ENCODE results near the gene LCP1. TPM values are rescaled to one million over a fixed set of nuclear protein-coding genes. Genes with fewer than 3 reads are reported as not detected.
A peak's percentile ranks its signal among the peaks of the same experiment; 100 is the strongest.

Gene LCP1
- total RNA-seq, 1 experiment from 2014 or later: not detected

- no peak for DNase-seq (ENCODE audit: low spot score)
- in situ Hi-C loops (cut with HindIII; ENCODE audit: low sequenced_read_pairs): no loop called here
These were observed 1.3 kb upstream of the LCP1 start for GRCh38 chr13:46183018-46183946.

- in situ Hi-C loops (cut with HindIII; ENCODE audit: low sequenced_read_pairs): no loop called here
- no peak for DNase-seq (ENCODE audit: low spot score)
These were observed 507 bp upstream of the LCP1 start for GRCh38 chr13:46182491-46182877.

DNA sequence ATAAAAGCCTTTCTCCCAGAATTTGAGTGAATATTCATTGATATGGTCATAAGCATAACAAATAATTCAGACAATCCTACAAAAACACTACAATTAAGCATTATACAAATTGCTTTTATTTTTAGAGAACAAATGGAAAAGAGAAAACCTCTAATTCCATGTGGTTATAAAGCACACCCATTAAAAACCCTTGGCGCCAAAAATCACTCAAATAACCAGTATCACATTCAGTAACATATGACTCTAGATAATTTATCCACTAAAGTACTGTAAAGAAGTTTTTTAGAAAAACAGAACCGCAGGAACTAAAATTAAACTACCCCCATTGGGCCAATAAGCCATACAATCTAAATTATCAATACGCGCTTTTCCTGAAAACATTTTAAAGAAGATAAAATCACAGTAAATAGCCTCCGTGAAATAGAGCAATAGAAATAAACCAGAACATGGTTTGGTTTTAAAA is 569 bp downstream of the LCP1 start:
- no peak for DNase-seq (ENCODE audit: low spot score)
- in situ Hi-C loops (cut with HindIII; ENCODE audit: low sequenced_read_pairs): no loop called here

DNA sequence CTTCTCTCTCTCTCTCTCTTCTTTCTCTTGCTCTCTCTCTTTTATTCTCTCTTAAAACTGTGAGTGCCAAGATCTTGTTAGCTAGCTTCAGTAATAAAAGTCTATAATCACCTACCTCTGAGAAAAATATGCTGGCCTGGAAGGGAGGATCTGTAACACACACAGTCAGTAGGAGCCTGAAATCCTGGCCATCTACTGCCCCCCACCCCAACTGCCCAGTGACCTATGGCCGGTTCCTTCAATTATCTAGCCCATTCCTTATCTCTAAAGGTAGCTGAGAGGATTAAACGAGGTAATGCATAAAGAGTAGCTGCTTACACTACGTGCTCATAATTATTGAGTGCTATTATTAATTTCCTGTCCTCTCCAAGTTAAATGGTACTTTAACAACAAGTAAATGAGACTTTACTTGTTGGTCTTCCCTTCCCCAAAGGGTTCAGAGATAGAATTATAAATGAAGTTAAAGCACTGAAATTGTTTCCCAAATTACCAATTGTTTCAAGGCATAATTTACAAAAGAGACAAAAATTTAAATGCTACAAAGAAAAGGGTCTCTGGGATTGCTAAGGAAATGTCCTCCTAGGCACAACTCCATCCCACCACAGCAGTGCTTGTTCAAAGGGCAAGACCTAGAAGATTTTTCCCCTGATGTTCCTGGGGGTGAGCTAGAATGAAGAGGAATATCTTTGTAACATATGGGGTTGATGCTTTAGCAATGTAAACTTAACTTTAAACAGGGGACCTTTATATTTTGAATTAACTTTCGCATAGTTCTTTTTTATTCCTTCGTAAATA is 1.8 kb downstream of the LCP1 start:
- DNase-seq (ENCODE audit: low spot score): no peak
- in situ Hi-C loops (cut with HindIII; ENCODE audit: low sequenced_read_pairs): no loop called here

DNA sequence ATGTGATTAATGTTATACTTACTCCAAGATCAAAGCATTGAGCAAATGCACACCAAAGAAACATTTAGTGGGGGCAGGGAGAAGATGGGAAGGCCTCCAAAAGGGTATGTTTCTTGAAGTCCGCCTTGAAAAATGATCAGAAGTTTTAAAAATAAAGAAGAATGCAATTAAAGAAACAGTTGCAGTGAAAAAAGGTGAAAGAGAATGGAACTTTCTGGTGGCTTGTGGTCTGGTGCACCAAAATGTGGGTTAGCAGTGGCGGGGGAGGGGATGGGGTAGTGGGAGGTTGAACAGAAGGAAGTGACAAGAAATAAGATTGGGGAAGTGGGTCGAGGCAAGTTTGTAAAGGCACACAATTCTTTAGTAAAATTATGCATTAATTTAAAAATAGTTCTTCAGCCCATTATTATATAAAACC is 2.5 kb downstream of the LCP1 start:
- in situ Hi-C loops (cut with HindIII; ENCODE audit: low sequenced_read_pairs): no loop called here

GRCh38 chr13:46178821-46179220 is 3.2 kb downstream of the LCP1 start:
- no peak for DNase-seq (ENCODE audit: low spot score)

More for the DNA sequence above, 2.5 kb downstream of the LCP1 start:
- DNase-seq (ENCODE audit: low spot score): no peak

GRCh38 chr13:46178143-46178542 is 3.8 kb downstream of the LCP1 start:
- no peak for DNase-seq (ENCODE audit: low spot score)
- in situ Hi-C loops (cut with HindIII; ENCODE audit: low sequenced_read_pairs): no loop called here

More at GRCh38 chr13:46178821-46179220, 3.2 kb downstream of the LCP1 start:
- in situ Hi-C loops (cut with HindIII; ENCODE audit: low sequenced_read_pairs): no loop called here

GRCh38 chr13:46176756-46177155 is 5.2 kb downstream of the LCP1 start:
- in situ Hi-C loops (cut with HindIII; ENCODE audit: low sequenced_read_pairs): no loop called here
- DNase-seq (ENCODE audit: low spot score): no peak

- in situ Hi-C loops (cut with HindIII; ENCODE audit: low sequenced_read_pairs): no loop called here
- DNase-seq (ENCODE audit: low spot score): no peak
These were observed 8.3 kb downstream of the LCP1 start for GRCh38 chr13:46173656-46174055.

GRCh38 chr13:46172531-46172991 is 9.4 kb downstream of the LCP1 start:
- DNase-seq (ENCODE audit: low spot score): no peak
- in situ Hi-C loops (cut with HindIII; ENCODE audit: low sequenced_read_pairs): no loop called here

DNA sequence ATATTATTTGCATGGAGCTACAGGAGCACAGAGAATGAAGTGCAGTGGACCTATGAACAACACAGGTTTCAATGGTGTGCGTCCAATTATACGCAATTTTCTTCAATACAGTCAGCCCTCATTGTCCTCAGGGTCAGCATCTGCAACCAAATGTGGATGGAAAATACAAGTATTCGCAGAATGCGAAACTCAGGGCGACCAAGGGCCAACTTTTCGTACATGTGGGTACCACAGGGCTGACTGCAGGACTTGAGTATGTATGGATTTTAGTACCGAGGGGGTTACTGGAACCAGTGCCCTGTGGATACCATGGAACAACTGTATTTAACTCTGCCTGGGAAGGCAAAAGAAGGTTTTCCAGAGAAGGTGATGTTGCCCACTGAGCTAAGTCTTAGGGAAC is 10.2 kb downstream of the LCP1 start:
- in situ Hi-C loops (cut with HindIII; ENCODE audit: low sequenced_read_pairs): no loop called here
- DNase-seq (ENCODE audit: low spot score): no peak

DNA sequence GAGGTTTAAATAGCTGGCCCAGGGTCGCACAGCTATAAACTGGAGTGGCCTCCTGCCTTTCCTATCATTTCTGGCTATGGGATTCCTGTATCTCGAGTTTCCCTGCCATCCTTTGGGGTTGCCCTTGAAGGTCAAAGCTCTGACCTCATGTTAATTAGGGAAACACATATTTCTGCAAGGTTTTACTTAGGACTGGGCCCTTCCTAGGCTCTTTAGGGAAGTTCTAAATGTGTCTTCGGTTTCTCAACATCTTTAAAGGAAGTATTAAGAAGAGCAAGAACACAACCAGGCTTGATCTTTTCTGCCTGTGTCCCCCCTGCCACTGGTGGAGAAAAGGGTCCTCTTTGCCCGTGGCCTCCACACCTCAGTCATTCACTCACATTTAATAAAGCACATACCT is 10.8 kb downstream of the LCP1 start:
- DNase-seq (ENCODE audit: low spot score): no peak
- in situ Hi-C loops (cut with HindIII; ENCODE audit: low sequenced_read_pairs): no loop called here

DNA sequence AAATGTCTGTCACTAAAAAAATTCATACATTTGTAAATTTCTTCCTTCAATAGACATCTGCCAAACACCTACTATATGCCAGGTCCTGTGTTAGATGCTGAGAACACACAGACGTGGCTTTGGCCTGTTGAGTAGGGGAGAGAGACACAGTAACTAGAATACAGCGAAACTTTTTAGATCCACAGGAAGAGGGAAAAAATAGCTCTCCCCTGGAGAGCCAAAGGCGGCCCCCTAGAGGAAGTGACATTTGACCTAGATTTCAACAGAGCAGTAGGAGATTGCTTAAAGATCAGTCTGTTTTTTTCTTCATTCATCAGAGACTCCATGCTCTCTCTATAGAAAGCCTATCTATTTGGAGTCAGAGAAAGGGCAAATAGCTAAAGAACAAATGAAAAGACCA is 11.3 kb downstream of the LCP1 start:
- in situ Hi-C loops (cut with HindIII; ENCODE audit: low sequenced_read_pairs): no loop called here
- no peak for DNase-seq (ENCODE audit: low spot score)

DNA sequence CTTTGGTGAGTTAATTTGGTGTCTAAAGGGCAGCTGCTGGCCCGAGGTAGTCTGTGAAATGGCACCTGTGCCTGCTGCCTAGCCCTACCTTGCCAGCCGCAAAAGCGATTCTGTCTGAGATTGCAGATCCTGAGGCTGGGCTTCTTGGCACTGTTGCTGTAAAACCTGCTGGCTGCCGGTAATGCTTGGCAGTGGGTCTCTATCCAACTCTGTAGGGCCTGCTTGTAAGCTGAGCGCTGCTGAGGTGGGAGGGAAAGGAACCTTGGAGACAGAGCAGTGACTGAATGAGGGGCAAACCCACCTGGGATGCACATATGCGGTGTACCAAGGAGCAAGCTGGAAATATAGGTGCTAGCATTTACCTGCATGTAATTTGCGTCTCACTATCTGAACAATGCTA is 11.7 kb downstream of the LCP1 start:
- DNase-seq (ENCODE audit: low spot score): peak; percentile 74
- in situ Hi-C loops (cut with HindIII; ENCODE audit: low sequenced_read_pairs): no loop called here

GRCh38 chr13:46169758-46170157 is 12.2 kb downstream of the LCP1 start:
- in situ Hi-C loops (cut with HindIII; ENCODE audit: low sequenced_read_pairs): no loop called here
- no peak for DNase-seq (ENCODE audit: low spot score)

GRCh38 chr13:46168783-46169182 is 13.2 kb downstream of the LCP1 start:
- DNase-seq (ENCODE audit: low spot score): no peak
- in situ Hi-C loops (cut with HindIII; ENCODE audit: low sequenced_read_pairs): no loop called here

DNA sequence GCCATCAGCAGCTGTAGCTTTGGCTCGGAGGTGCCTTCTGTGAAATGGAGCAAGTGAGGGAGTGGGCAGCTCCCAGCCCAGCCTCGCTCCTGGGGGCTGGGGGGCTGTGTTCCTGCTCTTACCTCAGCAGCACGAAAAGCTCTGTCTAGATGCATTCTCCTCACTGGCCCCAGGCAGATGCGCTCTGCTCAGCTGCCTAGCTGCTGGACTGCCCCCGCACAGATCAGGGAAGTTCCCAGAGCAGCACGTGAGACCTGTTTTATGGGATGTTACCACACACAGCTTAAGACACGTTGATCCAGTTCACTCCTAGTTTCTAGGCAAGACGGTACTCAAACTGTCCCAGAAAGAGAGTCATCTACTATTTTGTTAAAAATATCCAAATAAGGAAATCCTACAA is 13.6 kb downstream of the LCP1 start:
- DNase-seq (ENCODE audit: low spot score): no peak
- in situ Hi-C loops (cut with HindIII; ENCODE audit: low sequenced_read_pairs): no loop called here

DNA sequence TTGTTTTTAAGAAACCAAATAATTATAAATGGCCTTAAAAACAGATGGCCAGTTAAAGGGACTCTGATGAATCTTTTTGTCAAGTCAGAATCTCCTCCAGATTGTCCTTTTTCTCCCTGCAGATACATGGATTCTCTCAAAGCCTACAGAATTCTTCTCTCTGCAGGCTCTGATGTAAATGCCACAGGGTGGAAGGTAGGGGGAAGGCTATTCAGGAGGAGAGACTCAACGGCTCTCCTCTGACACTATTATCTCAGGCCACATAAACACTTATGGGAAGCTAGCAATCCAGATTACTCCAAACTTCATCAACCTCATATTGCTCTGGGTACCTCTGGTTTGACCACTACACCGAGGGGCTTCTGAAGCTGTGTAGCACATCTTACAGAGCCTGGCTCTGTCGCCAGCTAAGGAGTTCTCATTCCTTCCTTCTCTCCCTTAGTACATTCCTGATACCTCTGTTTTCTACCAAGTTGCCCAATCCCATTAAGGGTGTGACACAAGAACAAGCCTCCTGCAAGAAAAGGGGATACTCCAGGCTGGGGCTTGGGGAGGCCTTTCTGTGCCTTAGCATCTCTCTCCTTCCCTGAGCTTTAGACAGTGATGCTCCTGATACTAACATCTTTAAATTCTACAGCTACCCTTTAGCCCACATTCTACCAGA is 14.9 kb downstream of the LCP1 start:
- in situ Hi-C loops (cut with HindIII; ENCODE audit: low sequenced_read_pairs): no loop called here
- DNase-seq (ENCODE audit: low spot score): no peak

DNA sequence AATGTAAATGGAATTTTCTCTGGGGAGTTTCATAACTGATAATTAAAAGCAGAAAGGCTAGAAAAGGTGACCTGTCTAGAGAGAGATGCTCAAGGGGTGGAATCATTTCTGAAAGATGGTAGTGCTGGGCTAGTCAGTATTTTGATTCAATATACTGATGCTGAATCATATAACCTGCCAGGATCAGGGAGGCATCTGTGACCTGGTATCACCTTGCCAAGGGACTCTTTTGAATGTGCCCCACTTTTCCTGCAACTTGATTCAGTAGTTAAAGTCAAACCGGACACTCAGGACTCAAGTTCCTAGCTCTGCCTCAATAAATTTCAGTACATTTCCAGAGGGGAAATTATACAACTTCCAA is 15.8 kb downstream of the LCP1 start:
- in situ Hi-C loops (cut with HindIII; ENCODE audit: low sequenced_read_pairs): no loop called here
- DNase-seq (ENCODE audit: low spot score): no peak

Data from G401 (cell line).